ENCODE measurements around the gene PCF11. TPM values are rescaled to one million over a fixed set of nuclear protein-coding genes. Genes with fewer than 3 reads are reported as not detected.

PCF11 gene
- total RNA-seq, 1 experiment from 2014 or later: 46.1 TPM

- ChIA-PET CTCF (interaction anchor here (1.0 to 1.8 kb wide), 2 partner anchors 56 to 327 kb away, joined by 3 to 5 read pairs; no protein-coding TSS in a partner anchor), POLR2A (interaction anchor here (0.9 to 1.8 kb wide), 2 partner anchors 37 to 294 kb away, joined by 4 to 6 read pairs; partner anchors contain the start of gene PCF11)
- H3K4me1 Mint-ChIP-seq: peaks cover 18% of the 10 kb centered on the region
Measured at GRCh38 chr11:83194281-83195142, 37.6 kb downstream of the PCF11 start.

More at GRCh38 chr11:83194281-83195142, 37.6 kb downstream of the PCF11 start:
- Mint-ChIP-seq H3K4me3 (peak overlapping the region; percentile 97), H3K36me3 (peaks cover 20% of the 10 kb centered on the region), H3K9me3 (no peaks in the 10 kb centered on the region), H3K27ac (no peak overlapping the region), H3K27me3 (ENCODE audit: low read depth) (peaks cover 6% of the 10 kb centered on the region; the same call in 1 of the 2 replicates)
- TF ChIP-seq CREM (CRISPR knock-in tag; IDR thresholded peaks at IDR 0.05): no peak
- TF ChIP-seq ERG (CRISPR knock-in tag; IDR thresholded peaks at IDR 0.05): no peak
- TF ChIP-seq, protein P1, sequence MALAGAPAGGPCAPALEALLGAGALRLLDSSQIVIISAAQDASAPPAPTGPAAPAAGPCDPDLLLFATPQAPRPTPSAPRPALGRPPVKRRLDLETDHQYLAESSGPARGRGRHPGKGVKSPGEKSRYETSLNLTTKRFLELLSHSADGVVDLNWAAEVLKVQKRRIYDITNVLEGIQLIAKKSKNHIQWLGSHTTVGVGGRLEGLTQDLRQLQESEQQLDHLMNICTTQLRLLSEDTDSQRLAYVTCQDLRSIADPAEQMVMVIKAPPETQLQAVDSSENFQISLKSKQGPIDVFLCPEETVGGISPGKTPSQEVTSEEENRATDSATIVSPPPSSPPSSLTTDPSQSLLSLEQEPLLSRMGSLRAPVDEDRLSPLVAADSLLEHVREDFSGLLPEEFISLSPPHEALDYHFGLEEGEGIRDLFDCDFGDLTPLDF (CRISPR knock-in tag; IDR thresholded peaks at IDR 0.05): no peak
- no peak for TF ChIP-seq CREB1 (CRISPR knock-in tag; IDR thresholded peaks at IDR 0.05)
- TF ChIP-seq GABPB1 (CRISPR knock-in tag; IDR thresholded peaks at IDR 0.05): no peak
- TF ChIP-seq, protein P2, sequence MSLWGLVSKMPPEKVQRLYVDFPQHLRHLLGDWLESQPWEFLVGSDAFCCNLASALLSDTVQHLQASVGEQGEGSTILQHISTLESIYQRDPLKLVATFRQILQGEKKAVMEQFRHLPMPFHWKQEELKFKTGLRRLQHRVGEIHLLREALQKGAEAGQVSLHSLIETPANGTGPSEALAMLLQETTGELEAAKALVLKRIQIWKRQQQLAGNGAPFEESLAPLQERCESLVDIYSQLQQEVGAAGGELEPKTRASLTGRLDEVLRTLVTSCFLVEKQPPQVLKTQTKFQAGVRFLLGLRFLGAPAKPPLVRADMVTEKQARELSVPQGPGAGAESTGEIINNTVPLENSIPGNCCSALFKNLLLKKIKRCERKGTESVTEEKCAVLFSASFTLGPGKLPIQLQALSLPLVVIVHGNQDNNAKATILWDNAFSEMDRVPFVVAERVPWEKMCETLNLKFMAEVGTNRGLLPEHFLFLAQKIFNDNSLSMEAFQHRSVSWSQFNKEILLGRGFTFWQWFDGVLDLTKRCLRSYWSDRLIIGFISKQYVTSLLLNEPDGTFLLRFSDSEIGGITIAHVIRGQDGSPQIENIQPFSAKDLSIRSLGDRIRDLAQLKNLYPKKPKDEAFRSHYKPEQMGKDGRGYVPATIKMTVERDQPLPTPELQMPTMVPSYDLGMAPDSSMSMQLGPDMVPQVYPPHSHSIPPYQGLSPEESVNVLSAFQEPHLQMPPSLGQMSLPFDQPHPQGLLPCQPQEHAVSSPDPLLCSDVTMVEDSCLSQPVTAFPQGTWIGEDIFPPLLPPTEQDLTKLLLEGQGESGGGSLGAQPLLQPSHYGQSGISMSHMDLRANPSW (CRISPR knock-in tag; conservative IDR thresholded peaks at IDR 0.05; ENCODE audit: low read depth): no peak
- no peak for TF ChIP-seq ZBTB21 (CRISPR knock-in tag; IDR thresholded peaks at IDR 0.05; ENCODE audit: borderline replicate concordance)
- TF ChIP-seq ZNF281 (CRISPR knock-in tag; IDR thresholded peaks at IDR 0.05): no peak
- no peak for TF ChIP-seq FOXK1 (CRISPR knock-in tag; IDR thresholded peaks at IDR 0.05)
- TF ChIP-seq, protein P3, sequence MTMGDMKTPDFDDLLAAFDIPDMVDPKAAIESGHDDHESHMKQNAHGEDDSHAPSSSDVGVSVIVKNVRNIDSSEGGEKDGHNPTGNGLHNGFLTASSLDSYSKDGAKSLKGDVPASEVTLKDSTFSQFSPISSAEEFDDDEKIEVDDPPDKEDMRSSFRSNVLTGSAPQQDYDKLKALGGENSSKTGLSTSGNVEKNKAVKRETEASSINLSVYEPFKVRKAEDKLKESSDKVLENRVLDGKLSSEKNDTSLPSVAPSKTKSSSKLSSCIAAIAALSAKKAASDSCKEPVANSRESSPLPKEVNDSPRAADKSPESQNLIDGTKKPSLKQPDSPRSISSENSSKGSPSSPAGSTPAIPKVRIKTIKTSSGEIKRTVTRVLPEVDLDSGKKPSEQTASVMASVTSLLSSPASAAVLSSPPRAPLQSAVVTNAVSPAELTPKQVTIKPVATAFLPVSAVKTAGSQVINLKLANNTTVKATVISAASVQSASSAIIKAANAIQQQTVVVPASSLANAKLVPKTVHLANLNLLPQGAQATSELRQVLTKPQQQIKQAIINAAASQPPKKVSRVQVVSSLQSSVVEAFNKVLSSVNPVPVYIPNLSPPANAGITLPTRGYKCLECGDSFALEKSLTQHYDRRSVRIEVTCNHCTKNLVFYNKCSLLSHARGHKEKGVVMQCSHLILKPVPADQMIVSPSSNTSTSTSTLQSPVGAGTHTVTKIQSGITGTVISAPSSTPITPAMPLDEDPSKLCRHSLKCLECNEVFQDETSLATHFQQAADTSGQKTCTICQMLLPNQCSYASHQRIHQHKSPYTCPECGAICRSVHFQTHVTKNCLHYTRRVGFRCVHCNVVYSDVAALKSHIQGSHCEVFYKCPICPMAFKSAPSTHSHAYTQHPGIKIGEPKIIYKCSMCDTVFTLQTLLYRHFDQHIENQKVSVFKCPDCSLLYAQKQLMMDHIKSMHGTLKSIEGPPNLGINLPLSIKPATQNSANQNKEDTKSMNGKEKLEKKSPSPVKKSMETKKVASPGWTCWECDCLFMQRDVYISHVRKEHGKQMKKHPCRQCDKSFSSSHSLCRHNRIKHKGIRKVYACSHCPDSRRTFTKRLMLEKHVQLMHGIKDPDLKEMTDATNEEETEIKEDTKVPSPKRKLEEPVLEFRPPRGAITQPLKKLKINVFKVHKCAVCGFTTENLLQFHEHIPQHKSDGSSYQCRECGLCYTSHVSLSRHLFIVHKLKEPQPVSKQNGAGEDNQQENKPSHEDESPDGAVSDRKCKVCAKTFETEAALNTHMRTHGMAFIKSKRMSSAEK (CRISPR knock-in tag; IDR thresholded peaks at IDR 0.05; ENCODE audit: borderline replicate concordance): no peak
- no peak for TF ChIP-seq ATF1 (CRISPR knock-in tag; IDR thresholded peaks at IDR 0.05)
- TF ChIP-seq ZMAT4 (CRISPR knock-in tag; IDR thresholded peaks at IDR 0.05): no peak
- no peak for TF ChIP-seq RELA (CRISPR knock-in tag; IDR thresholded peaks at IDR 0.05; ENCODE audit: borderline replicate concordance)
- TF ChIP-seq ETV6 (CRISPR knock-in tag; IDR thresholded peaks at IDR 0.05): no peak
- TF ChIP-seq HMGA2 (CRISPR knock-in tag; IDR thresholded peaks at IDR 0.05): no peak
- TF ChIP-seq PRRX2 (CRISPR knock-in tag; IDR thresholded peaks at IDR 0.05): no peak
- no peak for TF ChIP-seq JUN (CRISPR knock-in tag; IDR thresholded peaks at IDR 0.05)
- no peak for TF ChIP-seq ZNF219 (CRISPR knock-in tag; IDR thresholded peaks at IDR 0.05; ENCODE audit: borderline replicate concordance)
- no peak for TF ChIP-seq FOXJ3 (CRISPR knock-in tag; IDR thresholded peaks at IDR 0.05; ENCODE audit: borderline replicate concordance)
- no peak for TF ChIP-seq ZNF416 (CRISPR knock-in tag; IDR thresholded peaks at IDR 0.05)
- ATAC-seq (peak; percentile 64), DNase-seq (ENCODE audit: low spot score) (peak; percentile 34)
